GM23338 (cell line): ENCODE data around the gene VEPH1.

Source experiments
- CREB1 ChIP-seq: fragments of 250-450 bp; sonication (Bioruptor Pico); IDR thresholded peaks from 2 replicates; pipeline ENCODE4 v1.5.0; 2020; ENCODE audit warnings: low read depth, mild to moderate bottlenecking, moderate library complexity
- CTCF ChIP-seq, 2 experiments: fragments of 200-600 bp in 1 of 2; sonication (generic) in 1 of 2; conservative IDR thresholded peaks; 2 replicates each; pipeline versions ENCODE4 v1.5.1 to v1.6.1; 2016 to 2017; ENCODE audit warnings: antibody characterized with exemption in 2 of 2, low read depth in 2 of 2, mild to moderate bottlenecking in 2 of 2, moderate library complexity in 1 of 2
- ETS1 ChIP-seq: IDR thresholded peaks from 2 replicates; pipeline ENCODE4 v1.6.1; 2016; ENCODE audit warnings: antibody characterized with exemption
- EZH2 ChIP-seq: fragments of 200-600 bp; sonication (generic); IDR thresholded peaks from one replicate; pipeline ENCODE4 v1.8.0; 2017; ENCODE audit warnings: antibody characterized with exemption, mild to moderate bottlenecking, low read depth; ENCODE audit not compliant: unreplicated experiment
- EZH2phosphoT487 ChIP-seq: fragments of 200-600 bp; sonication (generic); IDR thresholded peaks from one replicate; pipeline ENCODE4 v1.8.1; 2018; ENCODE audit warnings: antibody characterized with exemption; ENCODE audit not compliant: unreplicated experiment
- JUNB ChIP-seq: IDR thresholded peaks from one replicate; pipeline ENCODE4 v1.6.1; 2016; ENCODE audit warnings: antibody characterized with exemption; ENCODE audit not compliant: unreplicated experiment
- POLR2AphosphoS5 ChIP-seq: IDR thresholded peaks from 2 replicates; pipeline ENCODE4 v1.6.1; 2016; ENCODE audit warnings: antibody characterized with exemption, low read depth
- REST ChIP-seq: IDR thresholded peaks from one replicate; pipeline ENCODE4 v1.6.1; 2018; ENCODE audit warnings: antibody characterized with exemption; ENCODE audit not compliant: unreplicated experiment
- STAT1 ChIP-seq: IDR thresholded peaks from one replicate; pipeline ENCODE4 v1.6.1; 2016; ENCODE audit warnings: antibody characterized with exemption; ENCODE audit not compliant: unreplicated experiment
- ZNF114 ChIP-seq: fragments of 250-450 bp; sonication (Bioruptor Pico); IDR thresholded peaks from 2 replicates; pipeline ENCODE4 v1.5.0; 2020; ENCODE audit warnings: mild to moderate bottlenecking, moderate library complexity
- ZNF331 ChIP-seq: fragments of 250-450 bp; sonication (Bioruptor Pico); IDR thresholded peaks from 2 replicates; pipeline ENCODE4 v1.5.0; 2020; ENCODE audit warnings: low read depth, mild to moderate bottlenecking, moderate library complexity

- no peak for TF ChIP-seq ETS1
- TF ChIP-seq CTCF (conservative IDR thresholded peaks at IDR 0.05; ENCODE audit: low read depth in 2 of 2), result no peak
- TF ChIP-seq REST, result no peak
- TF ChIP-seq EZH2phosphoT487, result no peak
- TF ChIP-seq CREB1 (CRISPR knock-in tag), result no peak
- no peak for TF ChIP-seq EZH2
- no peak for TF ChIP-seq POLR2AphosphoS5
- no peak for TF ChIP-seq STAT1
- TF ChIP-seq JUNB, result no peak
- no peak for TF ChIP-seq ZNF114 (CRISPR knock-in tag)
- no peak for TF ChIP-seq ZNF331 (CRISPR knock-in tag)
Observed at GRCh38 chr3:157502916-157503595, at the start of gene VEPH1.
